ENCODE measurements around the gene MAPK7.

GRCh38 chr17:19369107-19369778 lies 9.1 kb upstream of the MAPK7 start:
- TF ChIP-seq CTCF (conservative IDR thresholded peaks at IDR 0.05 in 1 of 2, IDR thresholded peaks at IDR 0.05 in 1 of 2; ENCODE audit: extremely low read depth in 1 of 2, insufficient read depth in 1 of 2, low read depth in 1 of 2, low read length in 2 of 2) (no peak), EZH2 (IDR thresholded peaks at IDR 0.05; ENCODE audit: borderline replicate concordance, low read length) (no peak)
